Smooth muscle cell of the umbilical artery (primary cell): ENCODE results near the gene RPL10L. TPM values are rescaled to one million over a fixed set of nuclear protein-coding genes. Genes with fewer than 3 reads are reported as not detected.

Experiments
- total RNA-seq: library from RNA; depleted of rRNA; stranded (reverse); fragments of >200 nt; gene quantifications from 2 replicates; pipeline ENCODE4 v1.2.3, GENCODE V29; 2014

The RPL10L gene
- not detected in 2 replicates for total RNA-seq

DNA sequence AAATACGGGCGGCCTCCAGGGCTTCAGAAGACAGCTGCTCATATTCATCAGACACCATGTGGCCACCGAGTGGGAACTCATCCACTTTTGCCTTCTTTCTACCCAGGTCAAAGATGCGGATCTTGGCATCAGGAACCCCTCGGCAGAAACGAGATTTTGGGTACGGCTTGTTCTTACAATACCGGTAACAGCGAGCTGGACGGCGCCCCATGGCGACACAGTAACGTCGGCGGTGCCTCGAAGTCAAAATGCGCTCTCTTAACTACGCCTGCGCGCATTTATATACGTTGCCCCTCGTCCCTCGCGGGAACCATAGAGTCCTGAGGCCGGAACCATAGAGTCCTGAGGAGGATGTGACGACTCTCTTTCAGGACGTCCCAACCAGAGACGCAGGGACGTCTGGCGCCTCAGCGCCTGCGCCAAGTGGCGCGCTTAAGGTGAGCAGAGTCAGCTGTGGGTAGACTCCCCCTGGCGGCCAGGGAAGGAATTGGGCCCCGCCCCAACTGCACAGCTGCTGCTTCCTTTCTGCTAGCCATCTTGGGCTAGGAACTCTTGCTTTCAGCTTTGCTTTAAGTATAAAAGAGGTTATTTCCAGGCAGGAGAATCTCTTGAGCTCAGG, at the start of gene RPL10L:
Gene RPL10L, minus strand, starts transcription at position 256 of the 619 bp plus-strand sequence. Its CDS starts 45 bp downstream, at position 211.

